Activated CD8-positive, alpha-beta T cell treated with anti-CD3 and anti-CD28 coated beads, Interleukin-2, amount 10 ng/mL, durations not matched to agents 7 days and 5 days (primary cell): Measurements from ENCODE around the gene SLC4A11. TPM values are rescaled to one million over a fixed set of nuclear protein-coding genes. Genes with fewer than 3 reads are reported as not detected.

Experiments used
- ATAC-seq: fragments of 150-1000 bp; cut with Tn5 transposase; one replicate; pipeline ENCODE4 v1.10.0; 2021; ENCODE audit warnings: moderate library complexity
- CTCF ChIA-PET: fragments of 350-600 bp; sonication (Branson Sonifier 250); formaldehyde crosslinking; loops from one replicate; lab custom pipeline; 2021; ENCODE audit warnings: antibody characterized with exemption; lab: Charles Lee
- POLR2A ChIA-PET: fragments of 350-600 bp; sonication (Branson Sonifier 250); formaldehyde crosslinking; loops from one replicate; lab custom pipeline; 2021; ENCODE audit warnings: antibody characterized with exemption; lab: Charles Lee
- DNase-seq: peaks from one replicate; pipeline ENCODE4 v3.0.0-alpha.2; 2020
- H3K27ac Mint-ChIP-seq: one replicate; pipeline ENCODE4 v1.8.0; 2021; ENCODE audit warnings: mild to moderate bottlenecking, mixed read lengths
- H3K27me3 Mint-ChIP-seq: one replicate; pipeline ENCODE4 v1.8.0; 2021; ENCODE audit warnings: low read depth, mixed read lengths
- H3K36me3 Mint-ChIP-seq: one replicate; pipeline ENCODE4 v1.8.0; 2021; ENCODE audit warnings: low read depth, mixed read lengths
- H3K4me1 Mint-ChIP-seq: one replicate; pipeline ENCODE4 v1.8.0; 2021; ENCODE audit warnings: low read depth, mixed read lengths
- H3K4me3 Mint-ChIP-seq: one replicate; pipeline ENCODE4 v1.8.0; 2021; ENCODE audit warnings: mild to moderate bottlenecking, mixed read lengths
- H3K9me3 Mint-ChIP-seq: one replicate; pipeline ENCODE4 v1.8.0; 2022; ENCODE audit warnings: mixed read lengths; ENCODE audit not compliant: insufficient read depth
- total RNA-seq, 2 experiments: library from RNA; stranded (reverse); gene quantifications; one replicate each; pipeline ENCODE4 v1.2.3, GENCODE V29; 2021

Gene SLC4A11
- total RNA-seq, 2 experiments from 2014 or later, result 1.6 to 2.8 TPM

DNA sequence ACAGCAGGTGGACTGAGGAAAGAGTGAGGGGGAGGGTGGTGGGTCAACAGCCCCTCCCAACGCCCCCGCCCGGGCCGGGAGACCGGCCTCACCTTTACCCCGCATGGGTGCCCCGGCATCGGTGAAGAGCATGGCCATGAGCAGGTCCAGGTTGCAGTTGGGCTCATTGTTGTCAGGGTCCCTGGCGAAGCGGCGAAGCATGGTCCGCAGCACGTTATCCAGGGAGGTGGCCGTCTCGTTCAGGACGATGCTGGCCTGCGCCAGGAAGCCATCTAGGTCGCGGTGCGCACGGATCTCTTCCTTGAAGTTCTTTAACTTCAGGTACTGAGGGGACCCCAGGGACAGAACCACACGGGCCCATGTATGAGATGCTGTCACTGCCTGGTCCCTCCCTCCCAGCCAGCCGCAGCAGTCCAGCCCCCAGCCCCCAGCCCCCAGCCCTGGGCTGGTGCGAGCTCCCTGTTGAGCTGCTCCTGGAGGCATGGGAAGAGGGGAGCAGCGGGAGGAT lies 4.9 kb downstream of the SLC4A11 start:
- ChIA-PET CTCF (no interaction called here), POLR2A (no interaction called here)
- Mint-ChIP-seq H3K36me3 (no peaks in the 10 kb centered on the region), H3K4me3 (no peak overlapping the region), H3K9me3 (no peaks in the 10 kb centered on the region), H3K27me3 (peaks cover 19% of the 10 kb centered on the region), H3K4me1 (no peaks in the 10 kb centered on the region), H3K27ac (no peak overlapping the region)
- DNase-seq, result no peak
- no peak for ATAC-seq

DNA sequence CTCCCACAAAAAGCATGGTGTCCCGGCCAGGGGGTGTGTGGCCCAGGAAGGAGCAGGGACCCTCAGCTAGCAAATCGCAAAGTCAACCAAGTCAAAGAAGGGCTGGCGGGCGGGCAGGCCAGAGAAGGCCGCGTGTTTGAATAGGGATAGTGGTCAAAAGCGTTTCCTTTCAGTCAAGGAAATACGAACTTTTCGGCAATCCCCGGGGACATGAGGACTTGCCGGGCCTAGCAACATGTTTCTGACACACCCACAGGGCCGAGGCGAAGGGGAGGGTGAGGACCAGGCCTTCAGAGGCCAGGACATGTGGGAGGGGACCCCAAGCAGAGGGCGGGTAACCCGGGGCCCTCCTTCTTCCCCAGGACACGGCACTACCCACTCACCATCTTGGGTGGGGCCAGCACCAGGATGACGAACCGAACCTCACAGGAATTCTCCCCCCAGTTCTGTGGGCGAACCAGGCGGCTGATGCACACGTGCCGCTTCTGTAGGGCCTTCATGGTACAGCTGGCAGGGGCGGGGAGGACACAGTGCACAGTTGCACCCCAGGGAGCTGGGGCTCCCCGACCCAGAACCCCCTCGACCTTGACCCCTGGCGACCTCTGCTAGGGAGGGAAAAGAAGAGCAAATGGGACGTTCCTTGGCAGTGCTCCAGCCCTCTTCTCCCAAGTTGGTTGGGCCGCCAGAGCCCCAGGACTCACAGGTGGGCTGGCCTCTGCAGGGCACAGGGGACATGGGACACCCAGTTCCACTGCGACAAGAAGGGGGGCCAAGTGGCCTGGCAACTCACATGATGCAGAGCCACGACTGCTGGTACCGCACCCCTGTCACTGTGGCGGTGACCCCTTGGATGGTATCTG lies 5.6 kb downstream of the SLC4A11 start:
- POLR2A ChIA-PET, result interaction anchor here (1.2 kb wide), 1 partner anchor 10 kb away, joined by 4 read pairs; no protein-coding TSS in a partner anchor
- Mint-ChIP-seq H3K4me1 (no peaks in the 10 kb centered on the region), H3K9me3 (no peaks in the 10 kb centered on the region), H3K4me3 (no peak overlapping the region), H3K27me3 (peaks cover 18% of the 10 kb centered on the region), H3K27ac (no peak overlapping the region), H3K36me3 (no peaks in the 10 kb centered on the region)
- no peak for DNase-seq
- no peak for ATAC-seq
- CTCF ChIA-PET, result no interaction called here

GRCh38 chr20:3231889-3232588 lies 7.0 kb downstream of the SLC4A11 start:
- ChIA-PET CTCF (interaction anchor here (0.8 kb wide), 1 partner anchor 13 kb away, joined by 4 read pairs; no protein-coding TSS in a partner anchor), POLR2A (interaction anchor here (1.2 kb wide), 1 partner anchor 9 kb away, joined by 4 read pairs; no protein-coding TSS in a partner anchor)
- H3K4me3 Mint-ChIP-seq, result no peak overlapping the region
- no peak for ATAC-seq
- DNase-seq, result no peak
- H3K9me3 Mint-ChIP-seq, result no peaks in the 10 kb centered on the region
- H3K27ac Mint-ChIP-seq, result no peak overlapping the region
- peaks cover 8% of the 10 kb centered on the region for H3K27me3 Mint-ChIP-seq
- H3K4me1 Mint-ChIP-seq, result no peaks in the 10 kb centered on the region
- no peaks in the 10 kb centered on the region for H3K36me3 Mint-ChIP-seq

GRCh38 chr20:3231116-3231515 lies 7.9 kb downstream of the SLC4A11 start:
- CTCF ChIA-PET, result no interaction called here
- no peaks in the 10 kb centered on the region for H3K27me3 Mint-ChIP-seq
- no peak for DNase-seq
- no peak overlapping the region for H3K4me3 Mint-ChIP-seq
- no peak overlapping the region for H3K27ac Mint-ChIP-seq
- no peaks in the 10 kb centered on the region for H3K36me3 Mint-ChIP-seq
- H3K9me3 Mint-ChIP-seq, result no peaks in the 10 kb centered on the region
- POLR2A ChIA-PET, result no interaction called here
- H3K4me1 Mint-ChIP-seq, result no peaks in the 10 kb centered on the region
- no peak for ATAC-seq

DNA sequence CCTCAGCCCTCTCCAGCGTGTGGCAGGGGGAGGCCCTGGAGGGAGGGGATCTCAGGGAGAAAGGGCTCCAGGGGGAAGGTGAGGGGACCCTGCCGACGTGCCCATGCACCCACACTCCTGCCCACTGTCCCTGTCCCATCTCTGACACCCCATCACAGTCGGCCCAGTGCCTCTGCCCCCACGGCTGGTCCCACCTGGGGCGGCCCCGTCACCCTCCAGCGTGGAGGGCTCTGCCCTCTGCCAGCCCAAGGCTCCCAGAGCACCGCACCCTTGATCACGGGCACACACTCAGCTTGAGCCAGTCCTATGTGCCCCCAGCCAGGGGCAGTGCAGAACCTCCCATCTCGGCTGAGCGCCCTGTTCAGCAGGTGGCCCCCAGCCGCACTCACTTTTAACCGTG lies 9.2 kb downstream of the SLC4A11 start:
- no peaks in the 10 kb centered on the region for H3K27me3 Mint-ChIP-seq
- H3K4me3 Mint-ChIP-seq, result no peak overlapping the region
- POLR2A ChIA-PET, result no interaction called here
- no peaks in the 10 kb centered on the region for H3K4me1 Mint-ChIP-seq
- DNase-seq (no peak), ATAC-seq (no peak)
- H3K9me3 Mint-ChIP-seq, result no peaks in the 10 kb centered on the region
- no peak overlapping the region for H3K27ac Mint-ChIP-seq
- CTCF ChIA-PET, result no interaction called here
- H3K36me3 Mint-ChIP-seq, result no peaks in the 10 kb centered on the region

- ChIA-PET CTCF (no interaction called here), POLR2A (no interaction called here)
- Mint-ChIP-seq H3K36me3 (no peaks in the 10 kb centered on the region), H3K27me3 (no peaks in the 10 kb centered on the region), H3K9me3 (no peaks in the 10 kb centered on the region), H3K27ac (no peak overlapping the region), H3K4me3 (no peak overlapping the region), H3K4me1 (no peaks in the 10 kb centered on the region)
- DNase-seq, result no peak
- no peak for ATAC-seq
These were observed 9.8 kb downstream of the SLC4A11 start for GRCh38 chr20:3229158-3229557.

DNA sequence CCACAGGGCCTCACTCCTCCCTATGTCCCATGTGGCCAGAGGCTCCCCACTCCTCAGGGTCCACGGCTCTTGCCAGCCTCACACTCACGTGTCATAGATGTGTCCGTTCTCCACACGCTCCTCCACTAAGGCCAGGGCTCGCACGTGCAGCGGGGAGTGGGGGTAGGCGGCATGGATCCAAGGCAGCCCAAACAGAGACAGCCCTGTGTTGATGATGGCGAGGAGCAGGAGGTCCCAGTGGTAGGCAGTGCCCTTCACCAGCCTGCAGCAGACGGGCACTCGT lies 10.3 kb downstream of the SLC4A11 start:
- Mint-ChIP-seq H3K9me3 (no peaks in the 10 kb centered on the region), H3K27me3 (no peaks in the 10 kb centered on the region), H3K36me3 (peaks cover 3% of the 10 kb centered on the region), H3K4me3 (no peak overlapping the region), H3K4me1 (no peaks in the 10 kb centered on the region), H3K27ac (no peak overlapping the region)
- ChIA-PET CTCF (no interaction called here), POLR2A (no interaction called here)
- DNase-seq (no peak), ATAC-seq (no peak)

- no peak for DNase-seq
- Mint-ChIP-seq H3K27ac (no peak overlapping the region), H3K27me3 (no peaks in the 10 kb centered on the region), H3K4me1 (peaks cover 5% of the 10 kb centered on the region), H3K4me3 (no peak overlapping the region), H3K9me3 (no peaks in the 10 kb centered on the region), H3K36me3 (peaks cover 6% of the 10 kb centered on the region)
- CTCF ChIA-PET, result interaction anchor here (0.7 kb wide), 1 partner anchor 19 kb away, joined by 3 read pairs; no protein-coding TSS in a partner anchor
- POLR2A ChIA-PET, result no interaction called here
- no peak for ATAC-seq
These were observed 10.8 kb downstream of the SLC4A11 start for GRCh38 chr20:3227936-3228749.

GRCh38 chr20:3227506-3227905 lies 11.5 kb downstream of the SLC4A11 start:
- ChIA-PET POLR2A (no interaction called here), CTCF (interaction anchor here (0.7 kb wide), 1 partner anchor 19 kb away, joined by 3 read pairs; no protein-coding TSS in a partner anchor)
- Mint-ChIP-seq H3K27ac (no peak overlapping the region), H3K27me3 (no peaks in the 10 kb centered on the region), H3K36me3 (peaks cover 7% of the 10 kb centered on the region), H3K4me3 (no peak overlapping the region), H3K9me3 (no peaks in the 10 kb centered on the region), H3K4me1 (peaks cover 12% of the 10 kb centered on the region)
- no peak for DNase-seq
- ATAC-seq, result no peak

DNA sequence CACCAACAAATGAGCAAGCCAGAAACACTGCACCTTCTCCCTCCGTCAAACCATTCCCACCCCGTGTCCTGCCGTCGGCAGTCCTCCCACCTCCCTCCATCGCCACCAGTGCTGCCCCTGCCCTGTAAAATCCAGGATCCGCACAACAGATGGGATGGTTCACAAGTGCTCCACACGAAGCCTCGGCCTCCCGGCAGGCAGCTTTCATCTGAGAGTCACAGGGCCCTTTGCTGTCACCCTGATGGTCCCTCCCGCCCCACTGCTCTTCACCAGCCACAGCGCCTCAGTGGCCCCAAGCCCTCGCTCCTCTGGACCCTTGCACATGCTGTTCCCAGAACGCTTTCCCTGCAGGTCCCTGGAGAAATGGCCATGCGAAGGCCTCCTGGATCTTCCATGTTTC lies 12.1 kb downstream of the SLC4A11 start:
- Mint-ChIP-seq H3K9me3 (no peaks in the 10 kb centered on the region), H3K4me1 (peaks cover 16% of the 10 kb centered on the region), H3K27me3 (no peaks in the 10 kb centered on the region), H3K27ac (no peak overlapping the region), H3K36me3 (peaks cover 7% of the 10 kb centered on the region), H3K4me3 (no peak overlapping the region)
- ATAC-seq, result no peak
- CTCF ChIA-PET, result no interaction called here
- POLR2A ChIA-PET, result no interaction called here
- DNase-seq, result no peak

GRCh38 chr20:3226093-3226492 lies 12.9 kb downstream of the SLC4A11 start:
- ChIA-PET POLR2A (no interaction called here), CTCF (no interaction called here)
- Mint-ChIP-seq H3K4me3 (no peak overlapping the region), H3K36me3 (peaks cover 15% of the 10 kb centered on the region), H3K4me1 (peaks cover 16% of the 10 kb centered on the region), H3K27ac (no peak overlapping the region), H3K9me3 (no peaks in the 10 kb centered on the region), H3K27me3 (no peaks in the 10 kb centered on the region)
- DNase-seq (no peak), ATAC-seq (no peak)
